T-cell (primary cell): ENCODE data around the gene NRG4. TPM values are rescaled to one million over a fixed set of nuclear protein-coding genes. Genes with fewer than 3 reads are reported as not detected.

ENCODE experiments used
- ATAC-seq, 4 experiments: fragments of 200-7000 bp in 3 of 4; fragments of 150-1000 bp in 1 of 4; cut with Tn5 transposase; replicated peaks in 1 of 4; 1 replicate in 3 of 4; 2 replicates in 1 of 4; pipeline ENCODE4 v1.10.0; 2021; ENCODE audit warnings: moderate library complexity in 3 of 4, mild to moderate bottlenecking in 2 of 4, moderate number of reproducible peaks in 1 of 4
- CTCF ChIA-PET, 2 donors: fragments of 300-600 bp; sonication (Branson Sonifier 250); formaldehyde crosslinking; loops; one replicate each; lab custom pipeline; 2022; ENCODE audit warnings: antibody characterized with exemption in 2 of 2; lab: Charles Lee
- POLR2A ChIA-PET, 2 donors: fragments of 300-600 bp; sonication (Branson Sonifier 250); formaldehyde crosslinking; loops; one replicate each; lab custom pipeline; 2022; ENCODE audit warnings: antibody characterized with exemption in 2 of 2; lab: Charles Lee
- DNase-seq, 35 experiments: peaks; one replicate each; pipeline versions ENCODE4 v3.0.0 to v3.0.0-alpha.2; 2013 to 2023
- H3K27ac ChIP-seq: one replicate; pipeline ENCODE4 v1.5.1; 2013; ENCODE audit warnings: low read length
- H3K27me3 ChIP-seq, 2 experiments: replicated peaks in 1 of 2; 1 replicate in 1 of 2; 2 replicates in 1 of 2; pipeline versions ENCODE4 v1.6.1 to v1.7.0; 2013; ENCODE audit warnings: low read length in 1 of 2, mixed read lengths in 1 of 2; ENCODE audit not compliant: control insufficient read depth in 2 of 2, insufficient read depth in 2 of 2; ENCODE audit errors: extremely low read depth in 1 of 2
- H3K36me3 ChIP-seq, 2 donors: 1 replicate in 1 of 2; 2 replicates in 1 of 2; pipeline versions ENCODE4 v1.6.1 to v1.7.0; 2013; ENCODE audit warnings: low read length in 1 of 2; ENCODE audit not compliant: control insufficient read depth in 2 of 2, insufficient read depth in 1 of 2; ENCODE audit errors: extremely low read depth in 1 of 2
- H3K4me1 ChIP-seq, 2 experiments: 1 replicate in 1 of 2; 2 replicates in 1 of 2; pipeline versions ENCODE4 v1.6.1 to v1.7.0; 2013; ENCODE audit warnings: low read length in 2 of 2, mixed read lengths in 1 of 2; ENCODE audit not compliant: insufficient read depth in 2 of 2, control insufficient read depth in 1 of 2; ENCODE audit errors: extremely low read depth in 1 of 2
- H3K4me3 ChIP-seq, 2 donors: 1 replicate in 1 of 2; 2 replicates in 1 of 2; pipeline versions ENCODE4 v1.5.1 to v1.7.0; 2013; ENCODE audit warnings: mild to moderate bottlenecking in 2 of 2, low read length in 1 of 2, moderate library complexity in 1 of 2; ENCODE audit not compliant: control insufficient read depth in 1 of 2; ENCODE audit errors: extremely low read depth in 1 of 2
- H3K9me3 ChIP-seq: 2 replicates; pipeline ENCODE4 v1.7.0; 2013
- H3K27ac Mint-ChIP-seq, 2 donors: one replicate each; pipeline ENCODE4 v1.8.0; 2020 to 2021; ENCODE audit warnings: mild to moderate bottlenecking in 2 of 2, mixed read lengths in 2 of 2
- H3K27me3 Mint-ChIP-seq, 2 donors: one replicate each; pipeline ENCODE4 v1.8.0; 2021 to 2022; ENCODE audit warnings: mixed read lengths in 2 of 2
- H3K36me3 Mint-ChIP-seq: one replicate; pipeline ENCODE4 v1.8.0; 2021; ENCODE audit warnings: mixed read lengths
- H3K4me1 Mint-ChIP-seq, 3 donors: one replicate each; pipeline ENCODE4 v1.8.0; 2020 to 2022; ENCODE audit warnings: mixed read lengths in 3 of 3, mild to moderate bottlenecking in 1 of 3
- H3K4me3 Mint-ChIP-seq, 3 donors: one replicate each; pipeline ENCODE4 v1.8.0; 2020 to 2022; ENCODE audit warnings: mild to moderate bottlenecking in 3 of 3, mixed read lengths in 3 of 3, moderate library complexity in 3 of 3
- H3K9me3 Mint-ChIP-seq, 3 donors: one replicate each; pipeline ENCODE4 v1.8.0; 2020 to 2022; ENCODE audit warnings: mixed read lengths in 3 of 3
- WGBS: methylation state at CpG from one replicate; pipeline ENCODE4 v1.1.5; 2013; ENCODE audit warnings: missing lambda C conversion rate; ENCODE audit not compliant: insufficient coverage; 5-methylcytosine and 5-hydroxymethylcytosine counted together
- total RNA-seq, 35 experiments: library from RNA in 6 of 35; stranded (reverse) in 6 of 35; fragments of 120-200 nt in 1 of 35; gene quantifications; one replicate each; pipeline versions ENCODE4 v1.2.1 to v1.2.4 and lab custom pipeline; 2013 to 2026

The NRG4 gene
- total RNA-seq, 5 donors from 2014 or later (not counting 1 experiment from before 2014, with no cell fraction given) = 0.06 to 0.20 (median 0.09) TPM; not detected in 2

DNA sequence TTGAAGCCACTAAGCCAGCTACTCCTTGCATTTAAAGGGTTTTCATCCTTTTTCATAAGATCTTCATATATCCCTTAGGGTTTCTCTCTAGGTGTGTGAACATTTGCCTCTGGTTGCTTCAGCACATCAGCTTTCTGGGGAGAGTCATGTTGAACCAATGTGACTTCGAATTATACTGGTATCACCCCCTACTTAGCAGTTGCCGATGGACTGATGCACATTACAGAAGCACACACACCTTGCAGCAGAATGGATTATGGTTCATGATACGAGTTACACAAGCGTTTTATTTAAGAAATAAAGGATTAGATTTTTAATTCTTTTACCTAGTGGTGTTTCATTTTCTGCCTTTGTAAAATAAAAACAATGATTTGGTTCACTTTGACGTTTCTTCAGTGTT lies 69.0 kb downstream of the NRG4 start:
- DNase-seq (no peak), ATAC-seq (no peak)
- H3K9me3 Mint-ChIP-seq = peaks cover 4 to 18% (median 16%) of the 10 kb centered on the region in 3 donors
- Histone ChIP-seq H3K4me1 (no peaks in the 10 kb centered on the region), H3K27ac (no peak overlapping the region), H3K9me3 (no peaks in the 10 kb centered on the region), H3K27me3 (peaks cover 0 to under 1% of the 10 kb centered on the region in 2 experiments), H3K4me3 (no peak overlapping the region), H3K36me3 (no peaks in the 10 kb centered on the region)
- H3K27ac Mint-ChIP-seq = no peak overlapping the region
- H3K36me3 Mint-ChIP-seq = peaks cover 11% of the 10 kb centered on the region
- H3K27me3 Mint-ChIP-seq = peaks cover 14 to 15% of the 10 kb centered on the region in 2 donors
- H3K4me1 Mint-ChIP-seq = no peaks in the 10 kb centered on the region
- H3K4me3 Mint-ChIP-seq = no peak overlapping the region
- WGBS = no CpG with 5 or more reads among the region's 5 CpGs
- CTCF ChIA-PET = no interaction called here
- POLR2A ChIA-PET = no interaction called here

DNA sequence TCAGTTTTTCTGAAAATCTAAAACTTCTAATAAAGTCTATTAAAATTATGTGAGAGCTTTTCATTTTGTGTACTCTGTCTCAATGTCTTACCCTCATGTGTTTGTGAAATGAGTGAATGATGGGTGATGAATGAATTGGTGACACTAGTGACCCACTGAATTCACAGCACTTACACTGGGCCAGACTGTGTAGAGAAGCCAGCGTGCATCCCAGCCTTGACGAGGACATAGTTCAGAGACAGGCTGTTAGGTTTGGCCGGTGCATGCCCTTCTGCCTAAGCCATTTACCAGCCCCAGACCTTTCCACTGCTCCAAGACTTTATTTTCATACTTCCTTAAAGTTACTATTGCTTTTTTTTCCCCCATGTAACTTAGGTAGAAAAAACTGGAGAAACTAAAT lies 69.8 kb downstream of the NRG4 start:
- no peak overlapping the region for H3K4me3 ChIP-seq
- Mint-ChIP-seq H3K27ac (no peak overlapping the region), H3K36me3 (peaks cover 19% of the 10 kb centered on the region), H3K4me1 (no peaks in the 10 kb centered on the region), H3K4me3 (no peak overlapping the region), H3K9me3 (peaks cover 4 to 19% (median 17%) of the 10 kb centered on the region in 3 donors), H3K27me3 (peaks cover 10 to 13% of the 10 kb centered on the region in 2 donors)
- H3K4me1 ChIP-seq = no peaks in the 10 kb centered on the region
- H3K36me3 ChIP-seq = no peaks in the 10 kb centered on the region
- no CpG with 5 or more reads among the region's 3 CpGs for WGBS
- DNase-seq (no peak), ATAC-seq (no peak)
- ChIA-PET POLR2A (interaction anchor here in 1 of 2 donors (0.6 kb wide), 2 partner anchors 12 to 763 kb away, joined by 3 to 4 read pairs; no protein-coding TSS in a partner anchor), CTCF (no interaction called here)
- H3K9me3 ChIP-seq = no peaks in the 10 kb centered on the region
- no peaks in the 10 kb centered on the region for H3K27me3 ChIP-seq
- no peak overlapping the region for H3K27ac ChIP-seq

DNA sequence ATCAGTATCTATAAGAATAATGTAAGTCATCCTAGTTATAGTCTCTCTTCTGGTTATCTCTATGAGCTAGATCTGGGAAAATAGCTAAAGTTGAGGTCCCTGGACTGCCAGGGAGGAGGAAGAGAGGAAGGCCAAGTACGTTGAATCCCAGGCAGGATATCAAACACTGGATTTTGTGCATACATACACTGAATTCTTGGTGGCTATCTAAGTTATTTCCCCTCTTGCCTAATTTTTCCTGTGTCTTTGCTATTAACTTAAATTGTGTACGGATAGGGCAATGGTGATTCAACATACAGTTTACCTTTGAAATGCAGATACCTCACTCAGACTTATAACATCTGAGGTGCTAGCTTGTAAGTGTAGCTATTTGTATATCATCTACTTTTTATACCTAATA lies 81.4 kb downstream of the NRG4 start:
- CTCF ChIA-PET = no interaction called here
- Mint-ChIP-seq H3K9me3 (no peaks in the 10 kb centered on the region), H3K36me3 (peaks cover 58% of the 10 kb centered on the region), H3K27ac (no peak overlapping the region), H3K4me3 (no peak overlapping the region), H3K4me1 (peaks cover 7 to 30% (median 19%) of the 10 kb centered on the region in 3 donors), H3K27me3 (no peaks in the 10 kb centered on the region)
- Histone ChIP-seq H3K4me1 (peaks cover 0 to 4% of the 10 kb centered on the region in 2 experiments), H3K27ac (no peak overlapping the region), H3K36me3 (peaks cover 0 to 24% of the 10 kb centered on the region in 2 donors), H3K9me3 (no peaks in the 10 kb centered on the region), H3K27me3 (no peaks in the 10 kb centered on the region), H3K4me3 (no peak overlapping the region)
- WGBS = no CpG with 5 or more reads among the region's 2 CpGs
- ATAC-seq = no peak
- POLR2A ChIA-PET = interaction anchor here in 1 of 2 donors (0.6 kb wide), 1 partner anchor 11 kb away, joined by 3 read pairs; no protein-coding TSS in a partner anchor
- no peak for DNase-seq

DNA sequence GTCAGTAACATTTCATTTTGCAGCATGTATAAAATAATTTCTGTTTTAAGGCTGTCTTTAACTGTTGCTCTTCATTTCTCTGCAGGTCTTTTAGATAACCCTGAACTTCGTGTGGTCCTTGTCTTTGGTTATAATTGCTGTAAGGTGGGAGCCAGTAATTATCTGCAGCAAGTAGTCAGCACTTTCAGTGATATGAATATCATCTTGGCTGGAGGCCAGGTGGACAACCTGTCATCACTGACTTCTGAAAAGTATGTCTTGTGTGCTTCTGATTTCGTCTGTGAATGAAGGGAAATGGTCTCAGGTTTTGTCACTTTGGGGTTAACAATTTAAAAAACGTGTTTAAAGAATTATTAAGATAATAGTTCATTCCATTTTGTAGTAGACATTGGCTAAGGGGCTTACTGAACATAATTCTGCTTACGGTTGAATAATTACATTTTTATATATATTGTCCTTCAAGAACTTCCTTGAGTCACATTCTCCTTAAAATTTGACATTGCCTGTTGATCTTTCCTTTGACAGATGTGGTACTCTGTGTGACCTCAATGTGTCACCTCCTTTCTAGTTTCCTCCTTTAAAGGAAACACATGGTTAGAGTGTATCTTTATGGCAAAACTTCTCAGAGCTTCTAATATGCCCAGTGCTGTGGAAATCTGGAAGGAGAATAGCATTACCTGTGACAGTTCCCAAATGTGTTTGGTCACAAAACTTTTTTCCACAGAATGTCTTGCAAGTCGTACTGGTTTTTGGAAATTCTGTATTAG lies 82.2 kb downstream of the NRG4 start:
- Histone ChIP-seq H3K9me3 (no peaks in the 10 kb centered on the region), H3K36me3 (peaks cover 0 to 24% of the 10 kb centered on the region in 2 donors), H3K27me3 (no peaks in the 10 kb centered on the region), H3K4me1 (peaks cover 0 to 4% of the 10 kb centered on the region in 2 experiments), H3K4me3 (no peak overlapping the region), H3K27ac (no peak overlapping the region)
- no peak overlapping the region for H3K27ac Mint-ChIP-seq
- WGBS = 83% methylated on average over 2 of the region's 5 CpGs
- H3K4me3 Mint-ChIP-seq = no peak overlapping the region
- no peaks in the 10 kb centered on the region for H3K27me3 Mint-ChIP-seq
- POLR2A ChIA-PET = no interaction called here
- DNase-seq (no peak), ATAC-seq (peak in 1 of 4 experiments; percentile 32)
- H3K4me1 Mint-ChIP-seq = peaks cover 13 to 36% (median 24%) of the 10 kb centered on the region in 3 donors
- peaks cover 59% of the 10 kb centered on the region for H3K36me3 Mint-ChIP-seq
- CTCF ChIA-PET = interaction anchor here in 1 of 2 donors (0.8 kb wide), 1 partner anchor 211 kb away, joined by 4 read pairs; no protein-coding TSS in a partner anchor
- no peaks in the 10 kb centered on the region for H3K9me3 Mint-ChIP-seq

DNA sequence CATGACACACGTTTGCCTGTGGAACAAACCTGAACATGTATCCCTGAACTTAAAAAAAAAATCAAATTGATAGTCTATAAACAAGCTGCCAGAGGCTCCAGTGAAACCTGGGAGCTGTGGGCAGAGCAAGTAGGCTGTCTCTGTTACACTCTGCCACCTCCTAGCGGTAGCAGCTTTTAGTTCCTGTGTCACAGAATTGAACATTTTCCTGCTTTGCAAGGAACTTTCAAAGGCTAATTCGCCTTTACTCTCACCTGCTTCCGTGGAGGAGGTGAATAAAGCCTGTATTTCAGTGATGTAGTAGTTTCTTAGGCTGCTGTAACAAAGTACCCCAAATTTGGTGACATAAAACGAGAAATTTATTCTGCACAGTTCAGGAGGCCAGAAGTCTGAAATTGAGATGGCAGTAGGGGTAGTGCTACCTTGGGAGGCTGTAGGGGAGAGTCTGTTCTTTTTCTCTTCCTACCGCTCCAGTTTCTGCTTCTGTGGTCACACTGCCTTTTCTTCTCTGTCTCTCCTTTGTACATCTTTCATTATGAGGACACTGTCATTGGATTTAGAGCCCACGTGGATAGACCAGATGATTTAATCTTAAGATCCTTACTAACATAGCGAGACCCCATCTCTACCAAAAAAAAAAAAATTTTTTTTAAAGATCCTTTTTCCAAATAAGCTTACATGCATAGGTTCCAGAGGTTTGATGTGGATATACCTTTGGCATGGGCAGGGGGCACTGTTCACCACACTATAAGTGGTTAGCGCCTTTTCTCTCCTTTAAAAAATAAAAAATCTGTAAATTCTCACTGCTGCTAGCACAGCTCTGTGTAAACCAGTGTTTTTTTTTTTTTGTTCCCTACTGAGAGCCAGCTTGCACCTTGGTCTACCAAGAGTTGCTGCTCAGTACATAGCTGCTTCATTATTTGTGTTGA lies 83.3 kb downstream of the NRG4 start:
- 60% methylated on average over 3 of the region's 9 CpGs for WGBS
- ATAC-seq (no peak), DNase-seq (peak in 1 of 35 experiments; percentile 10)
- peaks cover 0 to 21% of the 10 kb centered on the region in 2 donors for H3K36me3 ChIP-seq
- peaks cover 23 to 42% (median 29%) of the 10 kb centered on the region in 3 donors for H3K4me1 Mint-ChIP-seq
- no peak overlapping the region for H3K27ac ChIP-seq
- H3K27me3 Mint-ChIP-seq = no peaks in the 10 kb centered on the region
- no peaks in the 10 kb centered on the region for H3K27me3 ChIP-seq
- H3K36me3 Mint-ChIP-seq = peaks cover 59% of the 10 kb centered on the region
- H3K9me3 ChIP-seq = no peaks in the 10 kb centered on the region
- no peak overlapping the region for H3K27ac Mint-ChIP-seq
- H3K4me1 ChIP-seq = peaks cover 5 to 6% of the 10 kb centered on the region in 2 experiments
- no peak overlapping the region for H3K4me3 Mint-ChIP-seq
- H3K9me3 Mint-ChIP-seq = no peaks in the 10 kb centered on the region
- no peak overlapping the region for H3K4me3 ChIP-seq
- CTCF ChIA-PET = interaction anchor here in 1 of 2 donors (0.7 kb wide), 1 partner anchor 220 kb away, joined by 3 read pairs; no protein-coding TSS in a partner anchor
- POLR2A ChIA-PET = interaction anchor here in 1 of 2 donors (0.5 kb wide), 1 partner anchor 118 kb away, joined by 3 read pairs; no protein-coding TSS in a partner anchor

DNA sequence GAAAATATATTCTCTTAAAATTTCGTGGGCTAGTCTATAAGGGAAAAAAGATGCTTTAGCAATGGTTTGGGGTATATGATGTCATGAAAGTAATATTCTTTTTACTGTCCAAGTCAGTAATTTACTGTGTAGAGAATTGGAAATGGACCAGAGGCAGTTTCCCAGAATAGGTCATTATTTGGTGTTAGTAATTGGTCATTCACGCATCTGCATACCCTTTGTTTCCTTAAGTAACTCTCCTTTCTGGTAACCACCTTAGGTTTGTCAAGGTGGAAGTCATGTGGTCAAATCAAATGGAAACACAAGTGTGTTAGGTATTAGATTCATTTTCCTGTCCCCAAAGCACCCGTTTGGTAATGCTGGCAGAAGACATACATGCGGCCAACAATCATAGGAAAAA lies 84.6 kb downstream of the NRG4 start:
- H3K4me3 ChIP-seq = no peak overlapping the region
- no peaks in the 10 kb centered on the region for H3K27me3 Mint-ChIP-seq
- WGBS = no CpG with 5 or more reads among the region's 4 CpGs
- no peak overlapping the region for H3K4me3 Mint-ChIP-seq
- ChIA-PET POLR2A (no interaction called here), CTCF (no interaction called here)
- peaks cover 32 to 49% (median 40%) of the 10 kb centered on the region in 3 donors for H3K4me1 Mint-ChIP-seq
- H3K27ac ChIP-seq = no peak overlapping the region
- peaks cover 57% of the 10 kb centered on the region for H3K36me3 Mint-ChIP-seq
- peaks cover 5 to 10% of the 10 kb centered on the region in 2 experiments for H3K4me1 ChIP-seq
- peaks cover 0 to 10% of the 10 kb centered on the region in 2 donors for H3K36me3 ChIP-seq
- ATAC-seq = no peak
- H3K9me3 ChIP-seq = no peaks in the 10 kb centered on the region
- no peaks in the 10 kb centered on the region for H3K9me3 Mint-ChIP-seq
- DNase-seq = no peak
- no peaks in the 10 kb centered on the region for H3K27me3 ChIP-seq
- no peak overlapping the region for H3K27ac Mint-ChIP-seq
